Esophagus squamous epithelium (tissue), 4 donors: Measurements from ENCODE around the gene CD82.

Experiments used
- POLR2A ChIP-seq, 4 donors: fragments of 450-650 bp; IDR thresholded peaks; one replicate each; pipeline ENCODE4 v1.6.1; 2017; ENCODE audit warnings: antibody characterized with exemption in 4 of 4, mild to moderate bottlenecking in 4 of 4, moderate library complexity in 3 of 4
- TF ChIP-seq, protein P1 (sequence below), 6 experiments: fragments of 450-650 bp in 4 of 6; fragments of 200-600 bp in 2 of 6; sonication (generic) in 2 of 6; IDR thresholded peaks; one replicate each; pipeline ENCODE4 v1.5.1; 2016 to 2019; ENCODE audit warnings: antibody characterized with exemption in 6 of 6, mild to moderate bottlenecking in 4 of 6, moderate library complexity in 4 of 6

DNA sequence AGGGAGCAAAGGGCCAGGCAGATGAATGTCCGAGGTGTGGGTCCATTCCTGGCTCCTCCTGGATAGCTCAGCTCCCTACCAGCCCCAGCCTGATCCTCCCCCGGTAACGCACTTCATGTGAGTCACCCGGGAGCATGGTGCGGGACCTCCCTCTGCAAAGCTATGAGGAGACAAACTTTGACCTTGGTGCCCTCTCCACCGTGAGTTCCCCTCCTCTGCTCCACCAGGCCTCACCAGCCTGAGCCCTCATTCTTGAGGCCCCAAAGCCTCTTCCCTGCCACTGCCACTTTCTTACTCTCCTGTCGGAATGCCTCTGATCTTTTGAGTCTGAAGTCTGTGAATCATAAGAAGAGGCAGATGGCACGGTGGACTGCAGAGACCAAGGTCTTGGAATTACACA, 37.4 kb upstream of the CD82 start:
- TF ChIP-seq POLR2A (IDR thresholded peaks at IDR 0.05), result no peak
- TF ChIP-seq, protein P1, sequence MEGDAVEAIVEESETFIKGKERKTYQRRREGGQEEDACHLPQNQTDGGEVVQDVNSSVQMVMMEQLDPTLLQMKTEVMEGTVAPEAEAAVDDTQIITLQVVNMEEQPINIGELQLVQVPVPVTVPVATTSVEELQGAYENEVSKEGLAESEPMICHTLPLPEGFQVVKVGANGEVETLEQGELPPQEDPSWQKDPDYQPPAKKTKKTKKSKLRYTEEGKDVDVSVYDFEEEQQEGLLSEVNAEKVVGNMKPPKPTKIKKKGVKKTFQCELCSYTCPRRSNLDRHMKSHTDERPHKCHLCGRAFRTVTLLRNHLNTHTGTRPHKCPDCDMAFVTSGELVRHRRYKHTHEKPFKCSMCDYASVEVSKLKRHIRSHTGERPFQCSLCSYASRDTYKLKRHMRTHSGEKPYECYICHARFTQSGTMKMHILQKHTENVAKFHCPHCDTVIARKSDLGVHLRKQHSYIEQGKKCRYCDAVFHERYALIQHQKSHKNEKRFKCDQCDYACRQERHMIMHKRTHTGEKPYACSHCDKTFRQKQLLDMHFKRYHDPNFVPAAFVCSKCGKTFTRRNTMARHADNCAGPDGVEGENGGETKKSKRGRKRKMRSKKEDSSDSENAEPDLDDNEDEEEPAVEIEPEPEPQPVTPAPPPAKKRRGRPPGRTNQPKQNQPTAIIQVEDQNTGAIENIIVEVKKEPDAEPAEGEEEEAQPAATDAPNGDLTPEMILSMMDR (IDR thresholded peaks at IDR 0.05), result no peak
